ENCODE measurements around the gene ACTL8.

GRCh38 chr1:17789926-17790325 lies 34.8 kb downstream of the ACTL8 start:
- TF ChIP-seq POLR2AphosphoS5 (IDR thresholded peaks at IDR 0.05) = no peak
- TF ChIP-seq POLR2A (IDR thresholded peaks at IDR 0.05) = no peak
